Astrocyte of the spinal cord (primary cell): ENCODE measurements around the gene FAM200B.

Source experiments
- DNase-seq: peaks from one replicate; pipeline ENCODE4 v3.0.0; 2011; ENCODE audit warnings: low read depth, low spot score
- H3K4me3 ChIP-seq: 2 replicates; pipeline ENCODE4 v1.5.1; 2011; ENCODE audit warnings: low read depth, mild to moderate bottlenecking, low read length, moderate library complexity
- CTCF ChIP-seq: IDR thresholded peaks from 2 replicates; pipeline ENCODE4 v1.5.1; 2012; ENCODE audit warnings: low read depth, mild to moderate bottlenecking, low read length, inconsistent platforms
- in situ Hi-C: cut with HindIII; loops from 2 replicates; pipeline ENCODE4 v1.10.0; 2017; ENCODE audit warnings: low sequenced_read_pairs

The FAM200B gene

GRCh38 chr4:15702941-15703403 lies 21.3 kb downstream of the FAM200B start, which contains the start of gene BST1:
Gene BST1, plus strand, starts transcription at chr4:15703065. Its CDS starts 80 bp downstream, at chr4:15703145.
- in situ Hi-C loops = no loop called here
- peak within 1 kb of the TSS; percentile 52 for H3K4me3 ChIP-seq
- peak; percentile 68 for DNase-seq
- TF ChIP-seq CTCF = no peak

GRCh38 chr4:15703439-15703838 lies 21.8 kb downstream of the FAM200B start:
- no peak for DNase-seq
- TF ChIP-seq CTCF = no peak
- in situ Hi-C loops = no loop called here
- H3K4me3 ChIP-seq = peak overlapping the region; percentile 52

GRCh38 chr4:15704129-15704528 lies 22.5 kb downstream of the FAM200B start:
- no peak overlapping the region for H3K4me3 ChIP-seq
- in situ Hi-C loops = no loop called here
- DNase-seq = no peak
- no peak for TF ChIP-seq CTCF

DNA sequence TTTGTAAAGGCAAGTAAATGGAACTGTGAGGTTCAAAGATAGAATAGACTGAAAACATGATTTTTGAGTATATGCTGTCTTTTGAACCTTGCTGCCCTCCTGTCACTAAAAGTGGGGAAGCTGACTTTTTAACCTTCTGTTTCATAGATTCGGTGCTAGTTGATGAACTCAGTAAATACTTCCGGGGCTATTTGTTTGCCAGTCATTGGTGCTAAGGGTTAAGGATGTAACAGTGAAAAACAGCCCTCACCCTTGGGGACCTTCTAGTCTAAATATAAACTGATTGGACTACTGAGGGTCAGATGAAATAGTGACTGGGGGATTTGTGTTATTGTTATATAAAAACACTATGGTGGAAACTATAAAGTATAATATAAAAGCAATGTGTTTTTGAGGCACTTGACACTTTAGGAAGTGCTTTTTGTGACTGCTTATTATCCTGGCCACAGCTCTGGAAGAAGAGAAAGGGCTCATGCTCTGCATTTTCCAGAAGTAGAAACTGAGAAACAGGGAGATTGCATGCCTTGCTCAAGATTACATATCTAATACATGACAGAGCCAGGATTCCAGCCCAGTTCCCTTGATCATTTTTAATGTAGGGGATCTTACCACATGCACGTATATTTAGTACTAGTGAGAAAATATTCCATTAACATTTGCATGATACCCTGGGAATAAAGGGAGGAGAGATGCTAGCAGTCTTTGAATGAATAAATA lies 25.2 kb downstream of the FAM200B start:
- no peak overlapping the region for H3K4me3 ChIP-seq
- DNase-seq = no peak
- no peak for TF ChIP-seq CTCF
- in situ Hi-C loops = no loop called here

DNA sequence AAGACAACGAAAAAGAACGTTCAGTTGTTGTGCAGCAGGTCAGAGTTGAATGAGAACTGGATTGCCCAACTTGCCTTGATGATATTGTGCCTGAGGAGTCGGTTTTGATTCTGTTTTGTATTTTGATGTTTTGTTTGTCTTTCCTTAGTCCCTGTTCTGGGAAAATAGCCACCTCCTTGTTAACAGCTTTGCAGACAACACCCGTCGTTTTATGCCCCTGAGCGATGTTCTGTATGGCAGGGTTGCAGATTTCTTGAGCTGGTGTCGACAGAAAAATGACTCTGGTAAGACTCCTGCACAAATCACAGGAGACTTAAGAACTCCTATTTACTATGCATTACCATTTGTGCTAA lies 25.7 kb downstream of the FAM200B start:
- TF ChIP-seq CTCF = no peak
- no peak for DNase-seq
- H3K4me3 ChIP-seq = no peak overlapping the region
- in situ Hi-C loops = no loop called here

- no peak overlapping the region for H3K4me3 ChIP-seq
- TF ChIP-seq CTCF = no peak
- in situ Hi-C loops = no loop called here
- no peak for DNase-seq
These were observed 30.1 kb downstream of the FAM200B start for GRCh38 chr4:15711762-15712161.
